ENCODE measurements around the gene PIK3CG.
"Not testable (repeated sequence)": the region's sequence is repeated elsewhere in the genome, so short reads cannot be mapped to it uniquely, and the experiment has no call there.

The PIK3CG gene

DNA sequence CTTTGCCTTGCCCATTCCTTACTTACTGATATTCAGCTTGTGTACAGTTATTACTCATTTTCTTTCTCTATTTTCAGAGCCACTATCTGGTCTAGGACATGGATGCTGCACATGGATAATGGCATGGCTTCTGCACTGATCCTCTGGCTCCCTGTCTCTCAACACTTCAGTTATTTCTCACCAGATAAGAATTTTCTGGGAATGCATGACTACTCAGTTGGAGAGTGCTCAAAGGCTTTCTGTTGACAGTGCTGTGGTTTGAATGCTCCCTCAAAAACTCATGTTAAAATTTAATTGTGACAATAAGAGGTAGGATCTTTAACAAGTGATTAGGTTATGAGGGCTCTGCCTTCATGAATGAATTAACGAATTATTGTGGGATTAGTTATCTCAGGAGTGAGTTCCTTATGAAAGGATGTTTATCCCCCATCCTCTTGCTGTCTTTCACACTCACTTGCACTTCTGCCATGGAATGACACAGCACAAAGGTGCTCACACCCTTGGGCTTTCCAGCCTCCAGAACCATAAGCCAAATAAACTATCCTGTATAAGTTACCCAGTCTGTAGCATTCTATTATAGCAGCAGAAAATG is 16.1 kb upstream of the PIK3CG start:
- Histone ChIP-seq H3K36me3 (ENCODE audit: insufficient read depth, low read length) (no peaks in the 10 kb centered on the region), H3K4me2 (ENCODE audit: low read length) (no peak overlapping the region)

DNA sequence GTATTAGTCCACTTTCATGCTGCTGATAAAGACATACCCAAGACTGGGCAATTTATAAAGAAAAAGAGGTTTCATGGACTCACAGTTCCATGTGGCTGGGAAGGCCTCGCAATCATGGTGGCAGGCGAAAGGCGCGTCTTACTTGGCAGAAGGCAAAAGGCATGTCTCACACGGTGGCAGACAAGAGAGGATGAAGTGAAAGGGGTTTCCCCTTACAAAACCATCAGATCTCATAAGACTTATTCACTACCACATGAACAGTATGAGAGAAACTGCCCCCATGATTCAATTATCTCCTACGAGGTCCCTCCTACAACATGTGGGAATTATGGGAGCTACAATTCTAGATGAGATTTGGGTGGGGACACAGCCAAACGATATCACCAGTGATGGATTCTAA is 13.4 kb upstream of the PIK3CG start:
- H3K4me1 ChIP-seq (ENCODE audit: insufficient read depth, low read length, severe bottlenecking); H3K4me3 ChIP-seq (ENCODE audit: low read depth, low read length, poor library complexity, severe bottlenecking); H3K9ac ChIP-seq (ENCODE audit: low read length); H3K27me3 ChIP-seq (ENCODE audit: insufficient read depth, low read length); H3K27ac ChIP-seq (ENCODE audit: low read depth, low read length, poor library complexity, severe bottlenecking); H3K36me3 ChIP-seq (ENCODE audit: insufficient read depth, low read length); H2AFZ ChIP-seq (ENCODE audit: low read length); H3K79me2 ChIP-seq (ENCODE audit: insufficient read depth, low read length); H4K20me1 ChIP-seq (ENCODE audit: insufficient read depth, low read length); H3K4me2 ChIP-seq (ENCODE audit: low read length); H3K9me2 ChIP-seq (ENCODE audit: low read depth, low read length); H3F3A ChIP-seq (ENCODE audit: insufficient read depth, low read length); H3K9me3 ChIP-seq (ENCODE audit: low read length): not testable (repeated sequence)

More for the DNA sequence above, 16.1 kb upstream of the PIK3CG start:
- Histone ChIP-seq H3K27ac (ENCODE audit: low read depth, low read length, poor library complexity, severe bottlenecking) (no peak overlapping the region), H3K4me3 (ENCODE audit: low read depth, low read length, poor library complexity, severe bottlenecking) (no peak overlapping the region), H2AFZ (ENCODE audit: low read length) (no peak overlapping the region), H3K9me3 (ENCODE audit: low read length) (no peaks in the 10 kb centered on the region), H3F3A (ENCODE audit: insufficient read depth, low read length) (no peaks in the 10 kb centered on the region), H3K27me3 (ENCODE audit: insufficient read depth, low read length) (no peaks in the 10 kb centered on the region; the same call in 1 of the 2 replicates), H4K20me1 (ENCODE audit: insufficient read depth, low read length) (no peaks in the 10 kb centered on the region), H3K4me1 (ENCODE audit: insufficient read depth, low read length, severe bottlenecking) (no peaks in the 10 kb centered on the region), H3K9me2 (ENCODE audit: low read depth, low read length) (no peaks in the 10 kb centered on the region), H3K79me2 (ENCODE audit: insufficient read depth, low read length) (no peaks in the 10 kb centered on the region), H3K9ac (ENCODE audit: low read length) (no peak overlapping the region)
- no peak for TF ChIP-seq EZH2 (IDR thresholded peaks at IDR 0.05; ENCODE audit: borderline replicate concordance, low read length)
- TF ChIP-seq, protein P1, sequence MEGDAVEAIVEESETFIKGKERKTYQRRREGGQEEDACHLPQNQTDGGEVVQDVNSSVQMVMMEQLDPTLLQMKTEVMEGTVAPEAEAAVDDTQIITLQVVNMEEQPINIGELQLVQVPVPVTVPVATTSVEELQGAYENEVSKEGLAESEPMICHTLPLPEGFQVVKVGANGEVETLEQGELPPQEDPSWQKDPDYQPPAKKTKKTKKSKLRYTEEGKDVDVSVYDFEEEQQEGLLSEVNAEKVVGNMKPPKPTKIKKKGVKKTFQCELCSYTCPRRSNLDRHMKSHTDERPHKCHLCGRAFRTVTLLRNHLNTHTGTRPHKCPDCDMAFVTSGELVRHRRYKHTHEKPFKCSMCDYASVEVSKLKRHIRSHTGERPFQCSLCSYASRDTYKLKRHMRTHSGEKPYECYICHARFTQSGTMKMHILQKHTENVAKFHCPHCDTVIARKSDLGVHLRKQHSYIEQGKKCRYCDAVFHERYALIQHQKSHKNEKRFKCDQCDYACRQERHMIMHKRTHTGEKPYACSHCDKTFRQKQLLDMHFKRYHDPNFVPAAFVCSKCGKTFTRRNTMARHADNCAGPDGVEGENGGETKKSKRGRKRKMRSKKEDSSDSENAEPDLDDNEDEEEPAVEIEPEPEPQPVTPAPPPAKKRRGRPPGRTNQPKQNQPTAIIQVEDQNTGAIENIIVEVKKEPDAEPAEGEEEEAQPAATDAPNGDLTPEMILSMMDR (IDR thresholded peaks at IDR 0.05; ENCODE audit: low read length): no peak

DNA sequence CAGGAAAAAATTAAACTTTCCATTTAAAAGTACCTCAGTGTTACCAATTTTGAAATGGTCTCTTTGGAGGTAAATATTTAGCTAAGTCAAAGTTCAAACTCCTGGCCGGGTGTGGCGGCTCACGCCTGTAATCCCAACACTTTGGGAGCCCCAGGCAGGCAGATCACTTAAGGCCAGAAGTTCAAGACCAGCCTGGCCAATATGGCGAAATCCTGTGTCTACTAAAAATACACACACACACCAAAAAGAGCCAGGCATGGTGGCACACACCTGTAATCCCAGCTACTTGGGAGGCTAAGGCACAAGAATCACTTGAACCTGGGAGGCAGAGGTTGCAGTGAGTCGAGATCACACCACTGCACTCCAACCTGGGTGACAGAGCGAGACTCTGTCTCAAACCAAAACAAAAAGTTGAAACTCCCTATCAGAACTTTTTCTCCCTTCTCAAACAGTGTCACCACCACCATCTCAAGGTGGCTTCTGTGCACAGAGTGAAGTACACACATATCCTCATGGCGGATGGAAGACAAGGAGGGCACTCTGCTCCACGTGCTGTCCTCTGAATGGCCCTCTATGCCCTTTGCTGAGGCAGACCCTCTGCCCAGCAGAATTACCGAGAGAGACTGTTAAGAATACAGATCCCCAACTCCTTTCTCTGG is 11.7 kb upstream of the PIK3CG start:
- Histone ChIP-seq H3K9ac (ENCODE audit: low read length) (no peak overlapping the region), H3K9me3 (ENCODE audit: low read length) (no peaks in the 10 kb centered on the region), H3K36me3 (ENCODE audit: insufficient read depth, low read length) (no peaks in the 10 kb centered on the region), H4K20me1 (ENCODE audit: insufficient read depth, low read length) (no peaks in the 10 kb centered on the region), H3K9me2 (ENCODE audit: low read depth, low read length) (no peaks in the 10 kb centered on the region), H3K4me2 (ENCODE audit: low read length) (no peak overlapping the region), H3K4me1 (ENCODE audit: insufficient read depth, low read length, severe bottlenecking) (no peaks in the 10 kb centered on the region), H3K79me2 (ENCODE audit: insufficient read depth, low read length) (no peaks in the 10 kb centered on the region), H3K27me3 (ENCODE audit: insufficient read depth, low read length) (no peaks in the 10 kb centered on the region), H3K27ac (ENCODE audit: low read depth, low read length, poor library complexity, severe bottlenecking) (no peak overlapping the region), H2AFZ (ENCODE audit: low read length) (no peak overlapping the region), H3K4me3 (ENCODE audit: low read depth, low read length, poor library complexity, severe bottlenecking) (no peak overlapping the region), H3F3A (ENCODE audit: insufficient read depth, low read length) (no peaks in the 10 kb centered on the region)
- TF ChIP-seq EZH2 (IDR thresholded peaks at IDR 0.05; ENCODE audit: borderline replicate concordance, low read length): no peak
- TF ChIP-seq, protein P1 (IDR thresholded peaks at IDR 0.05; ENCODE audit: low read length): no peak
